Fibroblast of lung (primary cell): ENCODE results near the gene GGT7. TPM values are rescaled to one million over a fixed set of nuclear protein-coding genes. Genes with fewer than 3 reads are reported as not detected.

Experiments
- DNase-seq, 2 donors: peaks; one replicate each; pipeline versions ENCODE4 v3.0.0 to v3.0.0-alpha.2; 2010; ENCODE audit warnings: low read depth in 2 of 2
- H2AFZ ChIP-seq: 2 replicates; pipeline ENCODE4 v1.5.1; 2012; ENCODE audit warnings: low read length, control low read depth, inconsistent platforms
- H3K27ac ChIP-seq: 2 replicates; pipeline ENCODE4 v1.5.1; 2011; ENCODE audit warnings: low read length, control low read depth; ENCODE audit not compliant: insufficient read depth
- H3K27me3 ChIP-seq: 2 replicates; pipeline ENCODE4 v1.5.1; 2011; ENCODE audit warnings: mild to moderate bottlenecking, low read length; ENCODE audit not compliant: control insufficient read depth, insufficient read depth
- H3K36me3 ChIP-seq: 2 replicates; pipeline ENCODE4 v1.5.1; 2011; ENCODE audit warnings: low read length; ENCODE audit not compliant: control insufficient read depth, insufficient read depth
- H3K4me1 ChIP-seq: 2 replicates; pipeline ENCODE4 v1.5.1; 2011; ENCODE audit warnings: low read length; ENCODE audit not compliant: control insufficient read depth, insufficient read depth; ENCODE audit errors: extremely low read depth
- H3K4me2 ChIP-seq: 2 replicates; pipeline ENCODE4 v1.5.1; 2011; ENCODE audit warnings: low read length, control low read depth; ENCODE audit not compliant: insufficient read depth; ENCODE audit errors: extremely low read depth
- H3K4me3 ChIP-seq, 4 experiments: fragments of 200-600 bp in 1 of 4; sonication (generic) in 1 of 4; replicated peaks in 1 of 4; 2 replicates each; pipeline ENCODE4 v1.5.1; 2011 to 2016; ENCODE audit warnings: low read length in 4 of 4, low read depth in 3 of 4, mild to moderate bottlenecking in 3 of 4, control low read depth in 2 of 4, inconsistent platforms in 1 of 4, mixed read lengths in 1 of 4; ENCODE audit not compliant: insufficient read depth in 1 of 4; ENCODE audit errors: control extremely low read depth in 1 of 4
- H3K79me2 ChIP-seq: 2 replicates; pipeline ENCODE4 v1.5.1; 2012; ENCODE audit warnings: mild to moderate bottlenecking, low read length, inconsistent platforms; ENCODE audit not compliant: control insufficient read depth, insufficient read depth
- H3K9ac ChIP-seq: 2 replicates; pipeline ENCODE4 v1.5.1; 2011; ENCODE audit warnings: mild to moderate bottlenecking, low read length, control low read depth; ENCODE audit not compliant: insufficient read depth
- H3K9me3 ChIP-seq: 2 replicates; pipeline ENCODE4 v1.5.1; 2012; ENCODE audit warnings: low read depth, low read length; ENCODE audit not compliant: control insufficient read depth, insufficient read depth
- H4K20me1 ChIP-seq: 2 replicates; pipeline ENCODE4 v1.5.1; 2011; ENCODE audit warnings: low read length; ENCODE audit not compliant: control insufficient read depth, insufficient read depth; ENCODE audit errors: extremely low read depth
- CTCF ChIP-seq, 2 donors: IDR thresholded peaks in 1 of 2; conservative IDR thresholded peaks in 1 of 2; 1 replicate in 1 of 2; 2 replicates in 1 of 2; pipeline ENCODE4 v1.5.1; 2011 to 2012; ENCODE audit warnings: low read length in 2 of 2, control low read depth in 1 of 2, inconsistent platforms in 1 of 2, low read depth in 1 of 2, mild to moderate bottlenecking in 1 of 2
- EZH2 ChIP-seq: IDR thresholded peaks from 2 replicates; pipeline ENCODE4 v1.5.1; 2012; ENCODE audit warnings: low read length, control low read depth, mild to moderate bottlenecking; ENCODE audit errors: missing control alignments
- polyA plus RNA-seq, 2 donors: library from polyadenylated mRNA; depleted of rRNA in 1 of 2; stranded (reverse) in 1 of 2; unstranded in 1 of 2; fragments of >200 nt; gene quantifications; 2 replicates each; pipeline ENCODE4 v1.2.1, GENCODE V29; 2011 to 2012; ENCODE audit warnings: missing spikeins in 1 of 2
- total RNA-seq: library from RNA; depleted of rRNA; stranded (reverse); fragments of >200 nt; gene quantifications from 2 replicates; pipeline ENCODE4 v1.2.1, GENCODE V29; 2014

GGT7 gene
- total and polyA plus RNA-seq, 2 donors (not counting 1 experiment from before 2014, with no cell fraction given), result 10.3 to 15.2 TPM

- Histone ChIP-seq H3K4me2 (no peak overlapping the region), H3K79me2 (no peaks in the 10 kb centered on the region), H3K9ac (no peak overlapping the region), H3K4me1 (no peaks in the 10 kb centered on the region), H3K27me3 (no peaks in the 10 kb centered on the region), H3K4me3 (no peak overlapping the region), H2AFZ (no peak overlapping the region), H3K27ac (no peak overlapping the region), H4K20me1 (no peaks in the 10 kb centered on the region), H3K9me3 (no peaks in the 10 kb centered on the region), H3K36me3 (peaks cover 7% of the 10 kb centered on the region)
- TF ChIP-seq EZH2, result no peak
- TF ChIP-seq CTCF (conservative IDR thresholded peaks at IDR 0.05 in 1 of 2, IDR thresholded peaks at IDR 0.05 in 1 of 2; ENCODE audit: low read depth in 1 of 2, low read length in 2 of 2), result no peak
- DNase-seq, result no peak
Measured at GRCh38 chr20:34859826-34860545, 12.7 kb downstream of the GGT7 start.

DNA sequence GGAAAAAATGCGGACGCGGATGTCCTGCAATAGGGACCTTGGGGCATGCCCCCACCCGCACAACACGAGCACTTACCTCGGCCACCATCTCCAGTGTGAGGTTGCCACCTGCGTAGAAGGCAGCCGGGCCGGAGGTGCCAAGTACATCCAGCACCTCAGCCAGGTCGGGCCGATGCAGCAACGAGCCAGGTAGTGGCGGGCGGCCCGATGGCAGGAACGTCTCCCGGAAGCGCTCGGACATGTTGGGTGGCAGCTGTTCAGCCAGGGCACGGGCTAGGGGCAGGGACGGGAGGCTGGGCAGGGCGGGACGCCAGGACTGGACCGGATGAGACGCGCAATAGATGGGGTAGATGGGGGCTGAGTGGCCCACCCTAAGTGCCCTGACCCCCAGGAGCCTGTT, 13.3 kb downstream of the GGT7 start:
- TF ChIP-seq EZH2, result no peak
- TF ChIP-seq CTCF (conservative IDR thresholded peaks at IDR 0.05 in 1 of 2, IDR thresholded peaks at IDR 0.05 in 1 of 2; ENCODE audit: low read depth in 1 of 2, low read length in 2 of 2), result no peak

DNA sequence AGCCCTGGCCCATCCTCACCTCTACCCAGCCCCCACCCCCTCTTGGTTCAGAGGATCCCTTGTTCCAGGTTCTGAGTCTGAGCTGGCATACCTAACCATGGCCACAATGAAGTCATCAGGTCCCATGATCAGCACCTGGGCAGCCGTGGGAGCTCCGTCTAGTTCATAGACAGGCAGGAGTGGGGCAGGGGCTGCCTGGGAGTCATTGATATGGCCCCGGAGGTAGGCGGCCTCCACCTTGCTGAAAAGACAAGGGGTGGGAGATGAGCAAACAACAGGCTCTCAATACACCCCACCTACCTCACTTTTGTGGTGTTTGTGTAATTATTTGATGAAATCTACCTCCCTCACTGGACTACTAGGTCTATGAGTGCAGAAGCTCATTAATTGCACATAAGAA, 20.4 kb downstream of the GGT7 start:
- Histone ChIP-seq H3K27me3 (no peaks in the 10 kb centered on the region), H3K4me2 (no peak overlapping the region), H3K4me1 (no peaks in the 10 kb centered on the region), H3K9ac (no peak overlapping the region), H3K27ac (no peak overlapping the region), H3K4me3 (no peak overlapping the region), H4K20me1 (no peaks in the 10 kb centered on the region), H3K9me3 (no peaks in the 10 kb centered on the region), H2AFZ (no peak overlapping the region), H3K36me3 (peaks cover 7% of the 10 kb centered on the region), H3K79me2 (no peaks in the 10 kb centered on the region)
- no peak for DNase-seq
- TF ChIP-seq CTCF (conservative IDR thresholded peaks at IDR 0.05 in 1 of 2, IDR thresholded peaks at IDR 0.05 in 1 of 2; ENCODE audit: low read depth in 1 of 2, low read length in 2 of 2) (no peak), EZH2 (no peak)

More for the DNA sequence above, 13.3 kb downstream of the GGT7 start:
- Histone ChIP-seq H3K27ac (no peak overlapping the region), H3K9me3 (no peaks in the 10 kb centered on the region), H2AFZ (no peak overlapping the region), H3K4me2 (no peak overlapping the region), H3K4me3 (no peak overlapping the region), H3K4me1 (no peaks in the 10 kb centered on the region), H3K27me3 (no peaks in the 10 kb centered on the region), H3K9ac (no peak overlapping the region), H3K36me3 (peaks cover 7% of the 10 kb centered on the region), H3K79me2 (no peaks in the 10 kb centered on the region), H4K20me1 (no peaks in the 10 kb centered on the region)
- no peak for DNase-seq
